Measurements from ENCODE around the gene SRGAP1. TPM values are rescaled to one million over a fixed set of nuclear protein-coding genes. Genes with fewer than 3 reads are reported as not detected.

Gene SRGAP1
- total and polyA plus RNA-seq, 2 of the 8 experiments (the other 6 are each of a cell fraction or from before 2014, with no cell fraction given) = 3.2 to 7.3 TPM

GRCh38 chr12:63845726-63846125 is 1.2 kb downstream of the SRGAP1 start (continued):
- TF ChIP-seq CHD7 (IDR thresholded peaks at IDR 0.05; ENCODE audit: insufficient replicate concordance, low read length) = no peak
- no peak for TF ChIP-seq KDM1A (IDR thresholded peaks at IDR 0.05; ENCODE audit: borderline replicate concordance, low read length)
- no peak for TF ChIP-seq BRCA1 (IDR thresholded peaks at IDR 0.05; ENCODE audit: low read depth, low read length)
- TF ChIP-seq EZH2 (IDR thresholded peaks at IDR 0.05; ENCODE audit: low read depth, low read length, severe bottlenecking) = no peak
- TF ChIP-seq CEBPB (IDR thresholded peaks at IDR 0.05; ENCODE audit: low read depth, low read length) = no peak
- no peak for TF ChIP-seq E2F6 (IDR thresholded peaks at IDR 0.05)
- TF ChIP-seq SP2 (IDR thresholded peaks at IDR 0.05; ENCODE audit: low read length) = no peak
- TF ChIP-seq POLR2AphosphoS5 (IDR thresholded peaks at IDR 0.05; ENCODE audit: low read depth, low read length) = no peak
- TF ChIP-seq, protein P1, sequence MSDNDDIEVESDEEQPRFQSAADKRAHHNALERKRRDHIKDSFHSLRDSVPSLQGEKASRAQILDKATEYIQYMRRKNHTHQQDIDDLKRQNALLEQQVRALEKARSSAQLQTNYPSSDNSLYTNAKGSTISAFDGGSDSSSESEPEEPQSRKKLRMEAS (IDR thresholded peaks at IDR 0.05) = no peak
- no peak for TF ChIP-seq MAFK (IDR thresholded peaks at IDR 0.05; ENCODE audit: low read depth, low read length)
- TF ChIP-seq TBP (IDR thresholded peaks at IDR 0.05; ENCODE audit: low read depth, low read length) = no peak
- TF ChIP-seq BACH1 (IDR thresholded peaks at IDR 0.05; ENCODE audit: low read length) = no peak
